ENCODE data around the gene LRRFIP1.

Gene LRRFIP1

DNA sequence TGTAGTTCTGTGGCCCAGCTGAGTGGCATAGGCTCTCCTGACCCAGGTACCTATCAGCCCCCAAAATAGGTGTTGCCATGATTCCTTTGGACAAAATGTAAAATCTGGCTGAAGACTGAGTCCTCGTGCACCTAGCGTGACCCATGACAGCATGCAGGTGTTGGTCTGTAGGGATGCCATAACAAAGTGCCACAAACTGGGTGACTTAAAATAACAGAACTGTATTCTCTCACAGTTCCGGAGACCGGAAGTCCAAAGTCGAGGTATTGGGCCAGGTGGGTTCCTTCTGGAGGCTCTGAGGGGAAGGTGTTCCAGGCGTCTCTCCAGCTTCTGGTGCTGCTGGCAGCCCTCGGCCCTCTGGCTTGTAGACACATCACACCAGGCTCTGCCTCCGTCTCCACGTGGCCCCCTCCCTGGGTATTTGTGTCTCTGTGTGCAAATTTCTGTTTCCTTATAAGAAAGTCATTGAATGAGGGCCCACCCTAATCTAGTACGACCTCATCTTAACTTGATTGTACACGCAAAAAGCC, 34.5 kb downstream of the LRRFIP1 start:
- Histone ChIP-seq H3K4me2 (ENCODE audit: low read length) (no peak overlapping the region), H3K79me2 (no peaks in the 10 kb centered on the region), H3K27ac (no peak overlapping the region), H3K36me3 (ENCODE audit: control insufficient read depth, insufficient read depth, low read length) (no peaks in the 10 kb centered on the region), H3K9ac (no peak overlapping the region), H3K4me1 (peaks cover 29% of the 10 kb centered on the region), H2AFZ (no peak overlapping the region), H3K9me3 (ENCODE audit: control insufficient read depth, low read length) (no peaks in the 10 kb centered on the region), H3K27me3 (ENCODE audit: control insufficient read depth, insufficient read depth, low read length) (no peaks in the 10 kb centered on the region), H3K4me3 (ENCODE audit: low read depth, low read length) (no peak overlapping the region)
- TF ChIP-seq, protein P1, sequence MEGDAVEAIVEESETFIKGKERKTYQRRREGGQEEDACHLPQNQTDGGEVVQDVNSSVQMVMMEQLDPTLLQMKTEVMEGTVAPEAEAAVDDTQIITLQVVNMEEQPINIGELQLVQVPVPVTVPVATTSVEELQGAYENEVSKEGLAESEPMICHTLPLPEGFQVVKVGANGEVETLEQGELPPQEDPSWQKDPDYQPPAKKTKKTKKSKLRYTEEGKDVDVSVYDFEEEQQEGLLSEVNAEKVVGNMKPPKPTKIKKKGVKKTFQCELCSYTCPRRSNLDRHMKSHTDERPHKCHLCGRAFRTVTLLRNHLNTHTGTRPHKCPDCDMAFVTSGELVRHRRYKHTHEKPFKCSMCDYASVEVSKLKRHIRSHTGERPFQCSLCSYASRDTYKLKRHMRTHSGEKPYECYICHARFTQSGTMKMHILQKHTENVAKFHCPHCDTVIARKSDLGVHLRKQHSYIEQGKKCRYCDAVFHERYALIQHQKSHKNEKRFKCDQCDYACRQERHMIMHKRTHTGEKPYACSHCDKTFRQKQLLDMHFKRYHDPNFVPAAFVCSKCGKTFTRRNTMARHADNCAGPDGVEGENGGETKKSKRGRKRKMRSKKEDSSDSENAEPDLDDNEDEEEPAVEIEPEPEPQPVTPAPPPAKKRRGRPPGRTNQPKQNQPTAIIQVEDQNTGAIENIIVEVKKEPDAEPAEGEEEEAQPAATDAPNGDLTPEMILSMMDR (IDR thresholded peaks at IDR 0.05) = no peak

DNA sequence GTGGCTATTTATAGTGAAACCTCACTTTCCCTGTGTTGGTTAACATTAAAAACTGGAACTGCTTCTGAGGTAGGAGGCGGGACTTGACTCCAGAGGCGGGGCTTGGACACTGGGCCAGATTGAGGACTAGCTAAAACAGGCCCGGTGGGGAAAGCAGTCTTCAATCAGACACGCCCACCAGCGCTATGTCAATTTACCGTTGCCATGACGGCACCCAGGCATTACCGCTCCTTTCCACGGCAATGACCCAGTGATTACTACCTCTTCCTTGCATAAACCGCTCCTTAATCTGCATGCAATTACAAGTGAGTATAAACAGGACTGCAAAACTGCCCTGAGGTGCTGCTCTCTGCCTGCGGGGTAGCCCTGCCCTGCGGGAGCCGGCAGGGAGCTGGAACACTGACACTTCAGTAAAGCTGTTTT, 35.3 kb downstream of the LRRFIP1 start:
- no peak overlapping the region for H3K9ac ChIP-seq
- peak overlapping the region; percentile 33 for H3K4me2 ChIP-seq (ENCODE audit: low read length)
- H3K27ac ChIP-seq = peak overlapping the region; percentile 57
- H3K27me3 ChIP-seq (ENCODE audit: control insufficient read depth, insufficient read depth, low read length) = no peaks in the 10 kb centered on the region
- TF ChIP-seq, protein P1 (IDR thresholded peaks at IDR 0.05) = peak; percentile 6
- peaks cover 29% of the 10 kb centered on the region for H3K4me1 ChIP-seq
- no peak overlapping the region for H2AFZ ChIP-seq
- peaks cover 2% of the 10 kb centered on the region for H3K79me2 ChIP-seq
- no peaks in the 10 kb centered on the region for H3K9me3 ChIP-seq (ENCODE audit: control insufficient read depth, low read length)
- no peak overlapping the region for H3K4me3 ChIP-seq (ENCODE audit: low read depth, low read length)
- H3K36me3 ChIP-seq (ENCODE audit: control insufficient read depth, insufficient read depth, low read length) = no peaks in the 10 kb centered on the region

DNA sequence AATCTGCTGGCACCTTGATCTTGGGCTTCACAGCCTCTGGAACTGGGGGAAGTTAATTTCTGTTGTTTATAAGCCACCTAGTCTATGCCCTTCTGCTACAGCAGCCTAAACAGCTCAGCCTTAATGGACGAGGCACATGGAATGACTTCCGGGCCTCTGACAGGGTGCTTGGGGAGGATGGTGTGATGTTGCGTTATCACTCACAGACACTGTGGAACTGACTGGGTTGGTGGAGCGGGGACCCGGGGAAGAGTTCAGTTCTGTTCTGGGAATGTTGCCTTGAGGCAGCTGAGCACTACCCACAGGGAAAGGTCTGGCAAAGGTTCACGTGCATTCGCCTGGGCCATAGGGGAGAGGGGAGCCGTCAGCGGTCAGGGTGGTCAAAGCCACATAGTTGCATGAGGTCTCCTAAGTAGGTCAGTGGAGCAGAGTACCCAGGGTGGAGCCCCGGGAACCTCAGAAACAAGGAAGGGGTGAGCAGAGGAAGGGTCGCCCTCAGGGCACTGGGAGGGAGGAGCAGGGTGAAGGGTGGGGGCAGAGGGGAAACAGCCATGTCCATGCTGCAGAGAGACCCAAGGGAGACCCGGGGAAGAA, 36.2 kb downstream of the LRRFIP1 start:
- H3K79me2 ChIP-seq = peaks cover 3% of the 10 kb centered on the region
- H3K4me1 ChIP-seq = peaks cover 29% of the 10 kb centered on the region
- no peak overlapping the region for H3K9ac ChIP-seq
- H3K4me2 ChIP-seq (ENCODE audit: low read length) = no peak overlapping the region
- no peak overlapping the region for H2AFZ ChIP-seq
- no peak overlapping the region for H3K4me3 ChIP-seq (ENCODE audit: low read depth, low read length)
- TF ChIP-seq, protein P1 (IDR thresholded peaks at IDR 0.05) = no peak
- H3K27ac ChIP-seq = peak overlapping the region; percentile 57
- H3K9me3 ChIP-seq (ENCODE audit: control insufficient read depth, low read length) = no peaks in the 10 kb centered on the region
- no peaks in the 10 kb centered on the region for H3K36me3 ChIP-seq (ENCODE audit: control insufficient read depth, insufficient read depth, low read length)
- H3K27me3 ChIP-seq (ENCODE audit: control insufficient read depth, insufficient read depth, low read length) = no peaks in the 10 kb centered on the region

GRCh38 chr2:237664151-237664550, 36.8 kb downstream of the LRRFIP1 start:
- Histone ChIP-seq H3K9ac (no peak overlapping the region), H3K4me2 (ENCODE audit: low read length) (no peak overlapping the region), H2AFZ (no peak overlapping the region), H3K4me3 (ENCODE audit: low read depth, low read length) (no peak overlapping the region), H3K36me3 (ENCODE audit: control insufficient read depth, insufficient read depth, low read length) (no peaks in the 10 kb centered on the region), H3K4me1 (peaks cover 29% of the 10 kb centered on the region), H3K27me3 (ENCODE audit: control insufficient read depth, insufficient read depth, low read length) (no peaks in the 10 kb centered on the region), H3K27ac (peak overlapping the region; percentile 57), H3K79me2 (peaks cover 3% of the 10 kb centered on the region), H3K9me3 (ENCODE audit: control insufficient read depth, low read length) (no peaks in the 10 kb centered on the region)
- TF ChIP-seq, protein P1 (IDR thresholded peaks at IDR 0.05) = no peak

DNA sequence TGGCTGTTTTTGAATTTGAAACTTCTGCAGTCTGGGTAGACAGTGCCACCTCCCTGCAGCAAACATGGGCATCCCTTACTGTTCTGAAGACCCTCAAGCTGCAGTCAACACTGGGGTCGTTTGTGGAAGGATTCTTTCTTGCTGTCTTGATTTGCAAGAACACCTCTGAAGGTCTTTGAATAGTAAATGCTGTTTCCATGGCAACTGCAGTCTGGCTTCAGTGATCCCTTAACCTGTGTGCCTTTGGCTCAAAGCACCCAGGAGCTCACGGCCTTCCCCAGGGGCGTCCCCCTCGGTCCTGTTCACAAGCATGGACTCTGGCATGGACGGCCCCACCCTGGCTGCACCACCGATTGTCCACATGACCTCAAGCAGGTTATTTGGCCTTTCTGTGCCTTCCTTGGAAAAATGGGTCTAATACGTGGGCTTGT, 38.3 kb downstream of the LRRFIP1 start:
- Histone ChIP-seq H3K9me3 (ENCODE audit: control insufficient read depth, low read length) (no peaks in the 10 kb centered on the region), H2AFZ (no peak overlapping the region), H3K4me1 (peaks cover 29% of the 10 kb centered on the region), H3K79me2 (peaks cover 9% of the 10 kb centered on the region), H3K9ac (no peak overlapping the region), H3K4me2 (ENCODE audit: low read length) (peak overlapping the region; percentile 21), H3K4me3 (ENCODE audit: low read depth, low read length) (no peak overlapping the region), H3K36me3 (ENCODE audit: control insufficient read depth, insufficient read depth, low read length) (no peaks in the 10 kb centered on the region), H3K27me3 (ENCODE audit: control insufficient read depth, insufficient read depth, low read length) (no peaks in the 10 kb centered on the region), H3K27ac (no peak overlapping the region)
- TF ChIP-seq, protein P1 (IDR thresholded peaks at IDR 0.05) = peak; percentile 37

All from parathyroid adenoma (tissue), 2 donors.